A673 (cell line): ENCODE measurements around the gene NT5C2.

Experiments
- EZH2 ChIP-seq: fragments of 200-600 bp; sonication (generic); IDR thresholded peaks from 2 replicates; pipeline ENCODE4 v1.6.1; 2017; ENCODE audit warnings: borderline replicate concordance, low read depth, mild to moderate bottlenecking, mixed read lengths, antibody characterized with exemption, low read length; ENCODE audit not compliant: poor library complexity, severe bottlenecking
- TF ChIP-seq, protein P1 (sequence below): fragments of 300-800, 200-600 bp; sonication (generic); conservative IDR thresholded peaks from 2 replicates; pipeline ENCODE4 v1.5.1; 2017; ENCODE audit warnings: low read depth, mild to moderate bottlenecking, antibody characterized with exemption, low read length, moderate library complexity, mixed read lengths

DNA sequence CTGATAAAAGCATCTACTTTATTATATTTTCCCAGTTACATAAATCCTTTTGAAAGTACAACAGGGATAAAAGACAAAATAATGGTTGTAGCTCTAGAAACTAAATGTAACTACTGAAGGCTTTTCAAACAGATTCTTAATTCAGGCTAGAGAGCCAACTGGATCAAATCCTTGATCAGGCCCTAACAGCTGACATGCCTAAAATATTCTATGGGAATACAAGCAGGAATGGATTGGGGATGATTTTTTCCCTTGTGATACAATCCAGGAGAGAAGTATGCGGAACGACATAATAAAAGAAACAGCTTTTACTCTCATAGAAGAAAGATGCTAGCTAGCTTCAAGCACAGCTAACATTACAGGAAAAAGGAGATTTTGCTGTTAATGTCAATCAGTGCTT, 49.0 kb downstream of the NT5C2 start:
- TF ChIP-seq, protein P1, sequence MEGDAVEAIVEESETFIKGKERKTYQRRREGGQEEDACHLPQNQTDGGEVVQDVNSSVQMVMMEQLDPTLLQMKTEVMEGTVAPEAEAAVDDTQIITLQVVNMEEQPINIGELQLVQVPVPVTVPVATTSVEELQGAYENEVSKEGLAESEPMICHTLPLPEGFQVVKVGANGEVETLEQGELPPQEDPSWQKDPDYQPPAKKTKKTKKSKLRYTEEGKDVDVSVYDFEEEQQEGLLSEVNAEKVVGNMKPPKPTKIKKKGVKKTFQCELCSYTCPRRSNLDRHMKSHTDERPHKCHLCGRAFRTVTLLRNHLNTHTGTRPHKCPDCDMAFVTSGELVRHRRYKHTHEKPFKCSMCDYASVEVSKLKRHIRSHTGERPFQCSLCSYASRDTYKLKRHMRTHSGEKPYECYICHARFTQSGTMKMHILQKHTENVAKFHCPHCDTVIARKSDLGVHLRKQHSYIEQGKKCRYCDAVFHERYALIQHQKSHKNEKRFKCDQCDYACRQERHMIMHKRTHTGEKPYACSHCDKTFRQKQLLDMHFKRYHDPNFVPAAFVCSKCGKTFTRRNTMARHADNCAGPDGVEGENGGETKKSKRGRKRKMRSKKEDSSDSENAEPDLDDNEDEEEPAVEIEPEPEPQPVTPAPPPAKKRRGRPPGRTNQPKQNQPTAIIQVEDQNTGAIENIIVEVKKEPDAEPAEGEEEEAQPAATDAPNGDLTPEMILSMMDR = no peak
- TF ChIP-seq EZH2 = no peak
